PFSK-1 (cell line): Measurements from ENCODE around the gene THSD8.

ENCODE experiments used
- FOXP2 ChIP-seq: optimal IDR thresholded peaks from 2 replicates; pipeline ENCODE3; 2011; ENCODE audit warnings: borderline replicate concordance, control low read depth, inconsistent platforms; ENCODE audit not compliant: insufficient read depth; ENCODE audit errors: extremely low read length, extremely low read depth
- POLR2AphosphoS5 ChIP-seq: IDR thresholded peaks from 2 replicates; pipeline ENCODE4 v1.6.1; 2012; ENCODE audit warnings: low read depth, mild to moderate bottlenecking, control low read depth, low read length, moderate library complexity
- REST ChIP-seq, 2 experiments: IDR thresholded peaks; 2 replicates each; pipeline versions ENCODE4 v1.6.1 to v1.8.0; 2011 to 2012; ENCODE audit warnings: low read depth in 2 of 2, low read length in 2 of 2, control low read depth in 1 of 2, inconsistent platforms in 1 of 2, mild to moderate bottlenecking in 1 of 2, moderate library complexity in 1 of 2; ENCODE audit not compliant: insufficient read depth in 1 of 2
- SIN3A ChIP-seq: IDR thresholded peaks from 2 replicates; pipeline ENCODE4 v1.6.1; 2012; ENCODE audit warnings: mild to moderate bottlenecking, low read length, moderate library complexity, borderline replicate concordance; ENCODE audit not compliant: insufficient read depth
- TAF1 ChIP-seq: IDR thresholded peaks from 2 replicates; pipeline ENCODE4 v1.6.1; 2012; ENCODE audit warnings: low read length, control low read depth, borderline replicate concordance; ENCODE audit not compliant: insufficient read depth

GRCh38 chr19:12842511-12842910, 40.6 kb downstream of the THSD8 start:
- TF ChIP-seq TAF1, result no peak
- TF ChIP-seq POLR2AphosphoS5, result no peak
- TF ChIP-seq REST (IDR thresholded peaks at IDR 0.05; ENCODE audit: insufficient read depth in 1 of 2, low read depth in 2 of 2, low read length in 2 of 2), result no peak
- TF ChIP-seq SIN3A, result no peak
- TF ChIP-seq FOXP2, result no peak
